GM13977 (cell line): ENCODE results near the gene EMILIN2.

ENCODE experiments used
- DNase-seq: peaks from one replicate; pipeline ENCODE4 v3.0.0; 2012; ENCODE audit warnings: low spot score
- CTCF ChIP-seq: IDR thresholded peaks from 2 replicates; pipeline ENCODE4 v1.5.1; 2012; ENCODE audit warnings: mild to moderate bottlenecking, control low read depth; ENCODE audit not compliant: insufficient read depth; ENCODE audit errors: extremely low read depth, missing control alignments
- in situ Hi-C: fragments of 300-500 bp; cut with MboI; formaldehyde crosslinking; loops from one replicate; pipeline ENCODE4 v1.12.0; 2022; ENCODE audit warnings: low sequenced_read_pairs, low pct_unique_long_range_greater_than_20kb, mixed read lengths, inconsistent platforms; ENCODE audit not compliant: unreplicated experiment

EMILIN2 gene

DNA sequence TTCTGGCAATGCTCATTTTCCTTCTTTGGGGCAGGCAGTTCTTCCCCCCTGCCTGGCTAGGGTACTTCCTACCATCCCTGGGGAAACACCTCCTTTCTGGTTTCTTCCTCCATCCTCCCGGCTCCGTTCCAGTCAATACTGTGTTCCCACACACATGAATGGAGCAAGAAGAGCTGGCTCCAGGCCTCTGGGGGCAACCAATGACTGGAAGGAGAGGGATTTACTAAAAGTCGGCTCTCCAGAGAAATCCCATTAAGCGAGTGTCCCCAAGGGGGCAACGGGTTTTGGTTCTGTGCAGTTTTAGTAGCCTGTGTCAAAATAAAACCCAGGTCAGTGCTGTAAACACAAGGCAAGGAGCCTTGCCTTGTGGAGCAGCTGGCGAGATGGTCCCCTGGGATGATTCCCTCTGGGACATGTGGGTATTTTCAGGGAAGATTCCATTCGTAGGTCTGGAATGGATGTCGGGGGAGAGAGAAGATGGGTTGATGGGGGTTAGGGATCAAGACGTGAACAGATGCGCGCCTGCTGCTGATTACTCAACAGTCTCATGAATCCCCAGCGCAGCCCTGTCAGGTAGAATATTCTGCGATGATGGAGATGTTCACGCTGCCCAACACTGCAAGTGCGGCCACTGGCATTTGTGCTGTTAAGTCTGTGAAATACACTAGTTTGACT lies 32.0 kb downstream of the EMILIN2 start:
- no peak for TF ChIP-seq CTCF
- no peak for DNase-seq
- in situ Hi-C loops: no loop called here

DNA sequence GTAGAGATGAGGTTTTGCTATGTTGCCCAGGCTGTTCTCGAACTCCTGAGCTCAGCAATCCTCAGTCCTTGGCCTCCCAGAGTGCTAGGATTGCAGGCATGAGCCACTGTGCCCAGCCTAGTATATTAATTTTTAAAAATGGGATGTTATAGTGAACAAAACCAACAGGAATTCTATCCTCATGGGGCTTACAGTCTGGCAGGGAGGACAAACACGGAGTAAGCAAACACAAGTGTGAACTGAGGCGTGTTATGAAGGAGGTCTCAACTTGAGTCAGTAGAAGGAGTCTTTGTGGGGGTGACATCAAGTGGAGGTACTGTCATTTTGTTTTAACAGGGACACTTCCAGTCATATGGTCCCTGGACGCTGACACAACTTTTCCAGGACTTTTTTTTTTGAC lies 33.1 kb downstream of the EMILIN2 start:
- TF ChIP-seq CTCF: no peak
- no peak for DNase-seq
- in situ Hi-C loops: no loop called here

- no peak for TF ChIP-seq CTCF
- in situ Hi-C loops: no loop called here
- no peak for DNase-seq
Measured at GRCh38 chr18:2880473-2880872, 33.7 kb downstream of the EMILIN2 start.

- in situ Hi-C loops: no loop called here
- DNase-seq: no peak
- no peak for TF ChIP-seq CTCF
Measured at GRCh38 chr18:2881088-2881839, 34.5 kb downstream of the EMILIN2 start.

- in situ Hi-C loops: no loop called here
- no peak for TF ChIP-seq CTCF
- no peak for DNase-seq
Measured at GRCh38 chr18:2881840-2882195, 35.0 kb downstream of the EMILIN2 start.

DNA sequence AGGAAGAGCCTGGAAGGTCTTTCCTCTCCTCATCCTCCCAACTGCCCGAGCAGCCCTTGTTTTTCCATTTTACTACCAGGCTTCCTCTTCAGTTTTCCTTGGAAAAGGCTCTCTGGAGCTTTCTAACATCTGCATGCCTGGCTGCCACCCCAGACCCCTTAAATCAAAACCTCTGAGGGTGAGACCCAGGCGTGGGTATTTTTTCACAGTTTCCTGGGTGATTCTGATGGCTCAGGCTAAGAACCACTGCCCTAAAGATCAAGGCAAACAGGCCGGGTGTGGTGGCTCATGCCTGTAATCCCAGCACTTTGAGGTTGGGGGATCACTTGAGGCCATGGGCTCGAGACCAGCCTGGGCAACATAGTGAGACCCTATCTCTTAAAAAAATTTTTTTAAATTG lies 35.4 kb downstream of the EMILIN2 start:
- no peak for TF ChIP-seq CTCF
- DNase-seq: no peak
- in situ Hi-C loops: no loop called here
